ENCODE data around the gene WNK4. TPM values are rescaled to one million over a fixed set of nuclear protein-coding genes. Genes with fewer than 3 reads are reported as not detected.
A peak's percentile ranks its signal among the peaks of the same experiment; 100 is the strongest.
"Not testable (repeated sequence)": the region's sequence is repeated elsewhere in the genome, so short reads cannot be mapped to it uniquely, and the experiment has no call there.

WNK4 gene
- total RNA-seq, result not detected
- long read RNA-seq, result 0 reads

- DNase-seq (ENCODE audit: low spot score), result no peak
Observed at GRCh38 chr17:42779936-42780850, at the start of gene WNK4. Gene WNK4 (plus strand): TSS chr17:42780610. CDS start chr17:42780699, 89 bp downstream.

GRCh38 chr17:42740699-42741098 is 39.7 kb upstream of the WNK4 start:
- DNase-seq (ENCODE audit: low spot score), result no peak

GRCh38 chr17:42742916-42743315 is 37.5 kb upstream of the WNK4 start:
- not testable (repeated sequence) for DNase-seq (ENCODE audit: low spot score)

- DNase-seq (ENCODE audit: low spot score), result no peak
Observed at GRCh38 chr17:42743595-42744282, 36.7 kb upstream of the WNK4 start.

- no peak for DNase-seq (ENCODE audit: low spot score)
Observed at GRCh38 chr17:42744283-42744805, 36.1 kb upstream of the WNK4 start.

DNA sequence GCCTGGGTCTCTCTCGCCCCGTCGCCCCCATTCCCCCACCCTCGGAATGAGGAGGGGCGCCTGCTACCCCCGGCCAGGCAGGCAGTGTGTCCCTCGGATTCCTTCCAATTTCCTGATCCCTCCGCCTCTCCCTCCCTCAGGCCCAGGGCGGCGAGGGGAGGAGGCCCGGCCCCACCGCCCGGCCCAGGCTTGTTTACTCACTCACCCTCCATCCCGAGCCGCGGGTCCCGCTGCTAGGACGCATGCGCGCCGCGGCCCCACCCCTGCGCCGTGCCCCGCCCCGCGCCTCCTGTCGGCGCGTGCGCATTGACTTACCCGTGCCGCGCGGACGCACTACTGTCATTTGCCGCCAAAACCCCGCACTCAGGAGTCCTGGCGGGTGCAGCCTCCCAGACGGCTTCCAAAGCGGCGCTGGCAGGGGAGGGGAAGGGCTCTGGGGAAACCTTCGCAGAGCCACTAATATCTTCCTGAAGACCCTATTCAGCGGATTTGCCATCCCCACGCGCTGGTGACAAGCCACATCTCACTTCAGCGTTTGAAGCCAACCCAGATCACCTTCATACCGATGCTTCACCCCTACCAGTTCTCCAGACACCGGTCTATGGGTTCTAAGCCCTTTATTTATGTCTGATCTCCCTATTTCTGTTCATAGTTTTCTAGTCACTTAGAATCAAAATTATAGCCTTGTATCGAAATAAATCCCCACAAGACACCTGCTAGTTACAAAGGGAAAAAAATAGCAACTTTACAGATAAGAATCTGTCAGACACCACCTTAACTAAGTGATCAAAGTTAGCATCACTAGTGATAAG is 35.4 kb upstream of the WNK4 start, which contains the start of gene EZH1:
Gene EZH1 (minus strand): TSS at position 235 of the 812 bp plus-strand sequence. CDS start 16,099 bp downstream, outside the sequence.
- DNase-seq (ENCODE audit: low spot score), result peak; percentile 97

- DNase-seq (ENCODE audit: low spot score), result no peak
Observed at GRCh38 chr17:42748202-42748907, 32.1 kb upstream of the WNK4 start.

- no peak for DNase-seq (ENCODE audit: low spot score)
Observed at GRCh38 chr17:42748908-42749798, 31.3 kb upstream of the WNK4 start.

DNA sequence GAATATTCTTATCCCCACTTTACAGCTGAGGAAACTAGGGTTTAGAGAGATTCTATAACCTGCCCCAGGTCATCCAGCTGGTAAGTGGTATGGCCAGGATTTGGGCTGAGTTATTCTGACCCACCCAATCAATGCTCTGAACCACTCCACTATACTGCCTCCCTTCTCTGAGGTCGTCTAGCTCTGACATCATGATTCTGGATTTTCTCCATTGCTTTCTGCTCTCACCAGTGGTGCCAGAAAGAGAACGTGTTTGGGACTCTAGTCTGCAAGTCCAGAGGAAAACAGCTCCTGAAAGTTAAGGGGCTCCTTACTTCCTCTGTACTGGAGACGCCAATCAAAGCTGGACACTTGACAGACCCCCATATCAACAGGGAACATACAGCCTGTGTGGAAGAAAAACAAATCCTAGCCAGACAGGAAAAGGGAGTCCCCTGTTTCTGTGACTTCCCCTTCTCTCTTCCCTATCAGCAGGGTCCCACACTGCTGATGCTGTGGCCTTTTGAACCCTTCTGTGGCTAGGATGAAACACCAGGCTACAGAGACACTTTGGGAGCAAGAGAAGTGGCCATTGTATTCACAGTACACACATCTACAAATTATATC is 29.6 kb upstream of the WNK4 start:
- no peak for DNase-seq (ENCODE audit: low spot score)

GRCh38 chr17:42751628-42752027 is 28.8 kb upstream of the WNK4 start:
- DNase-seq (ENCODE audit: low spot score), result no peak

DNA sequence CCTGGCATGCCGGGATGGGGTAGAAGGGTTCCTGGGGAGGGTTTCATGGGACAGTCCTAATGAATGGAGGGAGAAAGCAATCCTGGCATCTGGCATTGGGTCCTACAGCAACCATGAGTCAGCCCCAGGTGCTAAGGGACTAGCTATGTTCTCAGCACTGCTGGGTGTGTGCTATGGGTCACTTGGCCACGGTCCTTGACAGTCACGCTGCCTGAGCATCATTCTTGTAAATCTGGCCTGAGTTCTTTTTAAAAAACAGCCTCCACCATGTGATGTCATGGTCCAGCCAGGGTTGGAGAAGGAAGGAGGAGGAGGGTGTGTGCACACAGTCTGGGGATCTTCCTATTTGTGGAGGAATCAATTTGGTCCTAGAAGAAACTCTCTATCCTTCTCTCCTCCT is 25.6 kb upstream of the WNK4 start:
- DNase-seq (ENCODE audit: low spot score), result no peak

DNA sequence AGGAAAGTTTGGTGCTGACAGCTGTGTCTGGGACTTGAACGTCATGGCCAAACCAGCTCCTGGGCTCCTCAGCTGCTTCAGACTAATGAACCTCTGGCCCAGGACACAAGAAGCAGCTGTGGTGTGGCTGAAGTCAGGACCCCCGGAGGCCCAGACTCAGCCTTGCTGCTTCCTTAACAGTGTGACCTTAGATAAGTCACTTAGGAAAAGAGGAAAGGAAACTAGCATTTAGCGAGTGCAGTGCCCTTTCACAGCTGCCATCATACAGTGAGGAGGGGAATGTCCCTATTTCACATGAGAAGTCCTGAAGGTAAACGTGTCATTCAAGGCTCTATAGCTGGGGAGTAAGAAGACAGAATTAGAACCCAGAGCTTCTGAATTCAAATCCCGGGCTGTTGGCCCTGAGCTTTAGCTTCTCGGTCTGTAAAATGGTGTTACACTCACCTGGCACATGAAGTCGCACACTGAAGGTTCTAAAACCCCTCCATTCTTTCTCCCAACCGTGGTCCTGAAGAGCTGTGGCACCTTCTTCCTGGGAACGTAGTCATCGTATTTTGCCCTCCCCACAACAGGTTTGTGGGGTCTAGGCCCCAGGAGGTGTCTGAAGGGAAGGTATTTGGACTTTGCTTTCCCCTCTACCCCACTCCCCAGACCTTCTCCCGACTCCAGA is 20.3 kb upstream of the WNK4 start:
- no peak for DNase-seq (ENCODE audit: low spot score)

DNA sequence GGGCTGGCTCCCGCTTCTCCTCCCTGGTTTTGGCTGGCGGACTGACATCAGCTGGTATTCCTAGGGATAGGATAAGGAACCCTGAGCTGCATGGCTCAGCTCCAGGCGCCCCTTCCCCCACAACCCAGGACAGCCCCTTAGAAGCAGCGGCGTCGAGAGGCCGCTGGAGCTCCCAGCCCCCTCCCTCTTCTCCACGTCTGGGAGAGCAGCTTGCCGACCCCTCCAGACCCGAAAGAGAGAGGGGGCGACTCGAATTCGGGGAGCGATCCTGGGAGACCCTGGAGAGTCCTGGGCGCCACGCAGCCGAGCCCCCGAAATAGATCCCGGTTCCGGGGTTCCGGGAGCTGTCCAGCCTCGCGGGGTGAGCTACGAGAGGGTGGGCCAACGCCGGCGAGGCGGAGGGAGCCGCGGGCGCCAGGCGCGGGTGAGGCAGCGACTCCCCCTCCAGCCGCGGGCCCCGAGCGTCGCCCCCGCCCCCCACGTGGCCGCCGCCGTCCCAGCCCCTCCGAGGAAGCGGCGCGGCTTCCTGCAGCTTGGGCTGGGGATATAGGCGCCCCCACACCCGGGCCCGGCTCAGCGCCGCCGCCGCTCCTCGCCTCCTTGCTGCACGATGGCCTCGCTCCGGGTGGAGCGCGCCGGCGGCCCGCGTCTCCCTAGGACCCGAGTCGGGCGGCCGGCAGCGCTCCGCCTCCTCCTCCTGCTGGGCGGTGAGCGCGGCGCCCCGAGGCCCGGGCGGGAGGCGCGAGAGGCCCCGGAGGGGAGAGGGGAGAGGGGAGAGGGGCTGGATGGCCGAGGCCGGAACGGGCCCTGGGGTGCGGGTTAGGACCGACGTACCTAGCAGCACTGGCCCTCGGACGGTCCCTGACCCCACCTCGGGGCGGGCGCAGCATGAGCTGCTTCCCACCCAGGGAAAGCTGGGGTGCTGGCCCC is 19.5 kb upstream of the WNK4 start, which contains the start of gene RAMP2:
Gene RAMP2 (plus strand): TSS at position 576 of the 930 bp plus-strand sequence. CDS start 35 bp downstream, at position 611.
- no peak for DNase-seq (ENCODE audit: low spot score)

GRCh38 chr17:42761638-42762037 is 18.8 kb upstream of the WNK4 start:
- no peak for DNase-seq (ENCODE audit: low spot score)

DNA sequence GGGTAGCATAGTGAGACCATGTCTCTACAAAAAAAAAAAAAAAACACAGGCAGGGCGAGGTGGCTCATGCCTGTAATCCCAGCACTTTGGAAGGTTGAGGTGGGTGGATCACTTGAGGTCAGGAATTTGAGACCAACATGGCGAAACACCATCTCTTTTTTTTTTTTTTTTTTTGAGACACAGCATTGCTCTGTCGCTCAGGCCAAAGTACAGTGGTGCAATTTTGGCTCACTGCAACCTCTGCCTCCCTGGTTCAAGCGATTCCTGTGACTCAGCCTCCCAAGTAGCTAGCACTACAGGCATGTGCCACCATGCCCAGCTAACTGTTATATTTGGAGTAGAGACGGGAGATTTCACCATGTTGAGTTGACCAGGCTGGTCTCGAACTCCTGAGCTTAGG is 14.3 kb upstream of the WNK4 start:
- DNase-seq (ENCODE audit: low spot score), result no peak

- DNase-seq (ENCODE audit: low spot score), result no peak
Observed at GRCh38 chr17:42767512-42767911, 12.9 kb upstream of the WNK4 start.

DNA sequence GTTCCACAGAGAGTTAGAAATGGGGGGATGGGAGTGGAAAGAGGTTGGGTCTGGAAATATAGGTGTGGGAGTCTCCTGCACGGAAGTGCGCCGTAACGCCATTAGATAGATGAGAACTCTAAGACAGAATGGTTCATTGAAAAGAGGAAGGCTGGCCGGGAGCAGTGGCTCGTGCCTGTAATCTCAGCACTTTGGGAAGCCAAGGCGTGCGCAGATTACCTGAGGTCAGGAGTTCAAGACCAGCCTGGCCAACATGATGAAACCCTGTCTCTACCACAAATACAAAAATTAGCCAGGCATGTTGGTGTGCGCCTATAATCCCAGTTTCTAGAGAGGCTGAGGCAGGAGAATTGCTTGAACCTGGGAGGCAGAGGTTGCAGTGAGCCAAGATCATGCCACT is 12.4 kb upstream of the WNK4 start:
- DNase-seq (ENCODE audit: low spot score), result not testable (repeated sequence)

All from mesenteric fat pad (tissue), 1 donor.